Transverse colon (tissue), 3 donors: Measurements from ENCODE around the gene SMARCAL1.

Experiments
- CTCF ChIP-seq, 5 experiments: fragments of 200-600 bp in 3 of 5; fragments of 450-650 bp in 2 of 5; sonication (generic) in 3 of 5; IDR thresholded peaks; 1 replicate in 2 of 5; 2 replicates in 3 of 5; pipeline ENCODE4 v1.5.1; 2016 to 2017; ENCODE audit warnings: antibody characterized with exemption in 5 of 5, inconsistent platforms in 3 of 5, mild to moderate bottlenecking in 2 of 5, moderate library complexity in 1 of 5
- POLR2A ChIP-seq: fragments of 450-650 bp; IDR thresholded peaks from one replicate; pipeline ENCODE4 v1.6.1; 2016; ENCODE audit warnings: antibody characterized with exemption, mild to moderate bottlenecking, moderate library complexity

DNA sequence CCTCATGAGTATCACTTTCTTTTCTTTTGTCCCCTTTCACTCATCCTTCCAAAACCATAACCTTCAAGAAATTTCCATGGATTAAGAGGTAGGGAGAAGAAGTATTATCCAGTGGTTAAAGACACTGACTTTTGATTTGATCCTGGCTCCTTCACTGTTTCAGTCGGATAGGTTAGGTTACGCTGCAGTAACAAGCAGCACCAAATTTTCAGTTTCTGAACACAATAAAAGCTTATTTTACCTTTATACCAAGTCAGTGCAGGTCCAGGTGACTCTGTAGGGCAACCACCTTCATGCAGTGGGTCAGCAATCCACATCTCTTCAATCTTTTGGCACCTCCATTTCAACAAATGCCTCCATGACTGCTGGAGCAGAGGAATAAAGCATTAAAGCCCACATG lies 25.0 kb upstream of the SMARCAL1 start:
- TF ChIP-seq POLR2A: no peak
- no peak for TF ChIP-seq CTCF (IDR thresholded peaks at IDR 0.05)
